Hematopoietic multipotent progenitor cell treated with erythropoietin and hydrocortisone succinate and interleukin-3 and kit ligand, for 6 days (in vitro differentiated cells): ENCODE data around the gene DOK7.
"Not testable (repeated sequence)": the region's sequence is repeated elsewhere in the genome, so short reads cannot be mapped to it uniquely, and the experiment has no call there.

Source experiments
- DNase-seq: peaks from one replicate; pipeline ENCODE4 v3.0.0-alpha.2; 2015

The DOK7 gene

DNA sequence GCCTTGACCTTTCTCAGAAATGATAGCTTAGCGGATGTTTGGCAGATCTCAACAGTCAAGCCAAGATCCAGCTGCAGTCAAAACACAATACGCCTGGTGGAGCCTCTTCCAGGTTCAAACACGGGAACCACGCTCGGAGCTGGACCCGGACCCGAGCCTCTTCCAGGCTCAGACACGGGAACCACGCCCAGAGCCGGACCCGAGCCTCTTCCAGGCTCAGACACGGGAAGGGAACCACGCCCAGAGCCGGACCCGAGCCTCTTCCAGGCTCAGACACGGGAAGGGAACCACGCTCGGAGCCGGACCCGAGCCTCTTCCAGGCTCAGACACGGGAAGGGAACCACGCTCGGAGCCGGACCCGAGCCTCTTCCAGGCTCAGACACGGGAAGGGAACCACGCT, 48.5 kb downstream of the DOK7 start:
- not testable (repeated sequence) for DNase-seq

- DNase-seq, result no peak
These were observed 49.2 kb downstream of the DOK7 start for GRCh38 chr4:3512279-3512678.

- DNase-seq, result no peak
These were observed 49.6 kb downstream of the DOK7 start for GRCh38 chr4:3512719-3513118.

GRCh38 chr4:3513807-3514206, 50.7 kb downstream of the DOK7 start:
- no peak for DNase-seq

DNA sequence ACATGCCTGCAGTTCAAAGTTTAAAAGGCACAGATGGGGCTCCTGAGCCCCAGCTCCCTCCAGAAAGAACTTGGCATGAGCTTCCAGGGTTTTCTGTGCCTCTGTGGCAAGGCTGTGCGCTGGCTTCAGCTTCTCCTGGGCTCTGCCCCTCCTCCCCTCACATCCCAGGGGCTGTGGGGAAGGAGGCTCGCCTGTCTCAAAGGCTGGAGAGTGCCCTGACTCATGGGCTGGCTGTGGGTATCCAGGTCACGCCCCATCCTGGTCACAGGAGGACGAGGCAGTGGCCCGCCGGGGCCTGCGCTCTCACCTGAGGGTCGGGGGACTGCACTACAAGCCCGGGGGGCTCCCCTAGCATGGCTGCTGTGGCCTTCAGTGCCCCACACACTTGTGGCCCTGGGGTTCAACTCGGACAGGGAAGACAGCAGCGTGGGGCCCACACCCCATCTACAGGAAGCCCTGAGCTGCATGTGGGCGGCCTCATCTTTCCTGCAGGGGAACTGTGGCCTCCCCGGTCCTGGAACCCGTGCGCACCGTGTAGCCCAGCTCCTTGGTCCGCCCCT, 51.2 kb downstream of the DOK7 start:
- no peak for DNase-seq

- no peak for DNase-seq
These were observed 51.8 kb downstream of the DOK7 start for GRCh38 chr4:3514806-3515501.

DNA sequence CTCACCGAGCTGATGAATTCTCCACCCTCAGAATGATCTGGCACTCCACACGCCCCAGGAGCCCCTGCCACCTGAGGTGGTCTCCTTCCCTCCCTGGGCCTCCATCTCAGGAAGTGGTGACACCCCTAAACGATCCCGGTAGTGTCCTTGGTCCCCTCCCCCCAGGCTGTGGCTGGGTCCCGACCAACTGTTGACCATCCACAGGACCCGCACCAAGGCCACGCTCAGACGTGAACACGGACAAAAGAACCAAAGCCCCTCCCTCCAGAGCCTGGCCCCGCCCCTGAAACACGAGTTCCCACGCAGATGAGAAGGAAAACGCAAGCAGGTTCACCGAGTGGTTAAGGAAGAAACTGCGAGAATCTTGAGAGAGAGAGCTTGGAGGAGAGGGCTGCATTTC, 52.5 kb downstream of the DOK7 start:
- DNase-seq, result no peak

- no peak for DNase-seq
These were observed 53.1 kb downstream of the DOK7 start for GRCh38 chr4:3516061-3516835.

DNA sequence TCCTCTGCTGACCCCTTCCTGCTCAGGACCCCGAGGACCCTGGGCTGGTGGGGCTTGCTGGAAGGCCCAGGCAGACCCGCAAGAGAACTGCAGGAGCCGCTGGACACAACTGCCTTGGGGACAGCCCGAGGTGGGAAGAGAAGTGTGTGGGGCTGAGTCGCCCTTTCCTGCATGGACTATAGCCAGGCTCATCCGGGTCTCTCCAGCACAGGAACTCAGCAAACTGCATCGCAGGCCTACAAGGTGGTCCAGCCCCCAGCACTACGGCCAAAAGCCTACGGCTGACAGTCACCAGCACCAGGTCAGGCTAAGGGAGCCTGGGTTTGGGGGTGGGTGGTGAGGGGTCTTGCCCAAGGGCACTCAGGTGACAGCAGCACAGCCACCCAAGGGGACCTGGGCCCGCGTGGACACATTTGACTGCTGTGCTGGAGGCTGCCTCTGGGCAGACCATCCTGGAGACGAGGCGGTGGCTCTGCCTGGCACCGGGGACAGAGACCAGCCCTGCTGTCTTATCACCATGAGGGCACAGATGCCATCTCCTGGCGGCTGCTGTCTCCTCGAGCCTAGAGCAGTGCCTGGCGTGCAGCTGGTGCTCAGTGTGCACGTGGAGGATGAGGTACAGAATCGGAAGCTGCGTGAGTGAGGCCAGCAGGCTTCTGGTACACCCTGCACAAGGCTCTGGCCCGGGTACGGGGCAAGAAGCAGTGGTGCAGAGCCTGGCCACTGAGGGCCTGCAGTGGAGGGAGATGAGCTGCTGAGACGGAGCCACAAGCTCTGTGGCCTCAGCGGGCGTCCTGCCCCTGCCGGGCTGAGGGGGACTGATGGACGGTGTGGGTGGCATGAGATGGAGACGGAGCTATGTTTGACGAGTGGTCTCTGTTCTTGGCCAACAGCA, 54.0 kb downstream of the DOK7 start:
- DNase-seq, result no peak

DNA sequence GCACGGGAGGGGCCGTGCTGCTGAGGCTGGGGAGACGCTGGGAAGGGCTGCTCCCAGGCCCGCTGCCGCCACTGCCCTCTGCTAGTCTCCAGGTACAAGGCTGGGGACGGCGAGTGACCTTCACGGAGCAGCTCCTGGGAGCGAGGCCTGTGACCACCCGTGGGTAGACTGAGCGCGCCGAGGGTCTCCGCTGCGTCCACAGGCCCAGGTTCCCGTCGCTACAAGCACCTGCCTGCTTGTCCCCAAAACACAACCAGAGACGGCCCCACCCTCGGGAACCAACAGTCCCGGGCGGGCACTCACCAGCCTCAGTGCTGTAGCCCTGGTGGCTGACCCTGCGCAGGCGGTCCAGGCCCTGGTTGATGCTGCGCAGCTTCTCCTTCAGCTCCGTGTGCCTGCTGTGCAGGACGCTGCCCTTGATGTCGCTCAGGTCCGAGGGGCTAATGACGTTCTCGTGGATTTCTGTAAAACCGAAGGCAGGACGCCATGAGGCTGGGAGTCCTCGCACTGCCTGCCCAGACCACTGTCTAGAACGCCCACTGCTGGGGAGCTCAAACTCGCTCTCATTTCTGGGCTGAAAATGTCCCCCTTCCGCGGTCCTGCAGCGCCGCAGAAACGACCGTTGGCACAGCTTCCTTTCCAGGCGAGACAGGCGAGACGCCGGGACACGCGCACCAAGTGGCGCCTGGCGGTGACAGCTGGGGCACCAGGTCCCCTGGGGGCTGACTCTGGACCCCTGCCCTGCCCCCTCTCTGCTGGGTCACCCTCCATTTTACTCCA, 54.8 kb downstream of the DOK7 start:
- DNase-seq, result no peak

- DNase-seq, result no peak
These were observed 55.4 kb downstream of the DOK7 start for GRCh38 chr4:3518511-3518880.

DNA sequence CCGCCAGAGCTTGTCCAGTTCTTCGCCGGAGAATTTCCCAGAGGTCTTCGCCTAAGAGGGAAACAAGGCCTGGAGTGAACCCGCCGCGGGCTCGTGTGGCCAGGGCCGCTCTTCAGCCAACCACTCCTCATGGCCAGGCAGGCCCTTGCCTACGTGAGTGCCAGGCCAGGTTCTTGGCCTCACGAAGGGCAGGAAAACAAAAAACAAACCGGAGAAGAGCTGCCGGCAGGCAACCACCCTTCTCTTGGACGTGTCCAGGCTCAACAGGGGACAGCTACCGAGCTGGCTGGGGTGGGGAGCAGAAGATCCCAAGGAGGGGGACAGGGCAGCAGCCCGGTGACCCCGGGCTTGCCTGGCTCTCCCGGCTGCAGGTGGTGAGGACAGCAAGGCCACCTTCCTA, 55.8 kb downstream of the DOK7 start:
- no peak for DNase-seq

- no peak for DNase-seq
These were observed 56.6 kb downstream of the DOK7 start for GRCh38 chr4:3519468-3520264.

DNA sequence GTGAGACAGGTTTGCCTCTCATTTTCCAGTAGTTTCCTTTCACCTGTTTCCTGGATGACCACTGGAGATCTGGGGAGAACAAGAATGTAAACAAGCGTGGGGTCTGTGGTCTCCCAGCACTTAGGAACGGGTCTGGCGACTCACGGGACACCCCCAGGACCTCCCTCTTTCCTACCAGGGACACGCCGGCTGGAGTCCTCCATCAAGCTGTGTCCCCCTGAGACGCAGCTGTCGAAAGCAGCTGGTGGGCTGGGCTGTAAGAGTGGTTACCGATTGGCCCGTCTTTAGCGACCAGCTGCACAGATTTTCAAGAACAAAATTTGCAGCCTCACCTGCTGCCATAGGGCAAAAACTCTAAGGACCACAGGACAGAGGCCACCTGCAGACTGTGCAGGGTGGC, 57.2 kb downstream of the DOK7 start:
- no peak for DNase-seq

- DNase-seq, result no peak
These were observed 57.9 kb downstream of the DOK7 start for GRCh38 chr4:3520796-3521600.

GRCh38 chr4:3521621-3522325, 58.7 kb downstream of the DOK7 start:
- no peak for DNase-seq

DNA sequence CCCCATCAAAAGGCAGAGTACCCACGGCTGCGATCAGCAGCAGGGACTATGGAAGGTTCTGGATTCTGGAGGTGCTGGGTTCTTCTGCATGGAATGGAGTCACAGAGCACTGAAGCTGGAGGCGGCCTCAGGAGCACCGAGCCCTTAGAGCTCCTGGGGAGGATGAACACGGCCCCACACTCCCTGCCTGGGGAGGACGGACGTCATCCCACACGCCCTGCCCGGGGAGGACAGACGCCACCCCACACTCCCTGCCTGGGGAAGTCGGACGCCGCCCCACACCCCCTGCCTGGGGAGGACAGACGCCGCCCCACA, 59.2 kb downstream of the DOK7 start:
- DNase-seq, result no peak

DNA sequence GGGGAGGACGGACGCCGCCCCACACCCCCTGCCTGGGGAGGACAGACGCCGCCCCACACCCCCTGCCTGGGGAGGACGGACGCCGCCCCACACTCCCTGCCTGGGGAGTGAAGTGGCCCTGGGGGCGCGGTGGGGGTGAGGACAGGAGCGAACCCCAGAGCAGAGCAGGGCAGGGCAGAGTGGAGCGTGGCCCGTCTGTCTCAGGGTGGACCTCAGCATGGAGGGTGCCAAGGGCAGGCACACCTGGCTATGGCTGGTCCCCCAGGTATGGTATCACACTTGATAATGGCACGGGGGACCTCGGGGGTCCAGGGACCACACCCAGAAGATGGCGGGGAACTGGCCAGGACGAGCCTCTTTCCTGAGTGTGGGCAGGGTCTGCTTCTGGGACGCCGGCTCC, 59.5 kb downstream of the DOK7 start:
- DNase-seq, result no peak

GRCh38 chr4:3523146-3523627, 60.1 kb downstream of the DOK7 start:
- no peak for DNase-seq

DNA sequence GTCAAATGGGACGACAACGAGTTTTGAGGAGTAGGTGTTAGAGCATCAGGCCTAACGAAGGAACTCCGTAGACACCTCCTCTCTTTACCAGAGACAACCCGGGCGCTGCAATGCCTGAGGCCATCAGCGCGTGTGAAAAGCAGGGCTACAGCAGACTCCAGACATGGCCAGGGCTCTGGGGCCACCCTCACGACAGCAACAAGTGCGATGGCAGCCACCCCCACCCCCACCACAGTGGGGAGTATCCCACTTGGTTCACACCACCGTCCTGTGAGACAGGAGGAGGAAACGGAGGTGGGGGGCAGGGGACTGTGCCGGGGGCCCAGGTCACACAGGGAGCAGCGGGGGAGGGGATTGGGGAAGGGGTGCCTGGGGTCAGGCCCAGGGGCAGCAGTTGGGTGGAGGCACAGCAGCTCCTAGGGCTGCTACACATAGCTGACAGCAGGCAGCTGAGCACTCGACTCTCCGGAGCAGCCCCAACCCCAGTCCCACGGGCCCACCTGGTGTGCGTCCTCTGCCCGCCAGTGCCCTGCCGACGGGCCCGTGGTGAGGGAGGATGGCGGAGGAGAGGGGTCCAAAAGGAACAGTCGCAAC, 60.6 kb downstream of the DOK7 start:
- no peak for DNase-seq
